H9 (cell line): ENCODE data around the gene NOVA2. TPM values are rescaled to one million over a fixed set of nuclear protein-coding genes. Genes with fewer than 3 reads are reported as not detected.

ENCODE experiments used
- DNase-seq: peaks from one replicate; pipeline ENCODE4 v3.0.0-alpha.2; 2017
- H2AFZ ChIP-seq: one replicate; pipeline ENCODE4 v1.6.1; 2013; ENCODE audit warnings: mild to moderate bottlenecking, low read length, control low read depth, moderate library complexity
- H2AK5ac ChIP-seq: 2 replicates; pipeline ENCODE4 v1.6.1; 2013; ENCODE audit warnings: low read length, control low read depth, mixed read lengths; ENCODE audit not compliant: insufficient read length
- H2BK120ac ChIP-seq: one replicate; pipeline ENCODE4 v1.6.1; 2013; ENCODE audit warnings: low read depth, mild to moderate bottlenecking, low read length, control low read depth, inconsistent platforms; ENCODE audit not compliant: poor library complexity, severe bottlenecking
- H2BK12ac ChIP-seq: 2 replicates; pipeline ENCODE4 v1.6.1; 2013; ENCODE audit warnings: low read length, control low read depth, mixed read lengths, low read depth; ENCODE audit not compliant: insufficient read length
- H2BK15ac ChIP-seq: 2 replicates; pipeline ENCODE4 v1.6.1; 2013; ENCODE audit warnings: low read depth, low read length, control low read depth
- H2BK20ac ChIP-seq: one replicate; pipeline ENCODE4 v1.6.1; 2013; ENCODE audit warnings: low read depth, mild to moderate bottlenecking, low read length, control low read depth, inconsistent platforms; ENCODE audit not compliant: poor library complexity, severe bottlenecking
- H2BK5ac ChIP-seq: 2 replicates; pipeline ENCODE4 v1.6.1; 2013; ENCODE audit warnings: low read length, control low read depth, mixed read lengths; ENCODE audit not compliant: insufficient read length
- H3K14ac ChIP-seq: 2 replicates; pipeline ENCODE4 v1.6.1; 2013; ENCODE audit warnings: low read length, control low read depth; ENCODE audit not compliant: insufficient read depth
- H3K18ac ChIP-seq: 2 replicates; pipeline ENCODE4 v1.6.1; 2013; ENCODE audit warnings: low read depth, mild to moderate bottlenecking, mixed read lengths, low read length, control low read depth; ENCODE audit not compliant: insufficient read length
- H3K23ac ChIP-seq: 2 replicates; pipeline ENCODE4 v1.6.1; 2013; ENCODE audit warnings: low read length, control low read depth, mixed read lengths, low read depth; ENCODE audit not compliant: insufficient read length
- H3K23me2 ChIP-seq: 2 replicates; pipeline ENCODE4 v1.6.1; 2013; ENCODE audit warnings: low read depth, mild to moderate bottlenecking, mixed read lengths, low read length, control low read depth; ENCODE audit not compliant: insufficient read length, poor library complexity, severe bottlenecking
- H3K27ac ChIP-seq: 2 replicates; pipeline ENCODE4 v1.5.1; 2013; ENCODE audit warnings: low read length, control low read depth, mixed read lengths, low read depth; ENCODE audit not compliant: insufficient read length
- H3K27me3 ChIP-seq: 2 replicates; pipeline ENCODE4 v1.6.1; 2013; ENCODE audit warnings: low read length, control low read depth, inconsistent platforms; ENCODE audit not compliant: insufficient read depth
- H3K4ac ChIP-seq: 2 replicates; pipeline ENCODE4 v1.6.1; 2013; ENCODE audit warnings: low read depth, mild to moderate bottlenecking, control low read depth, inconsistent platforms, low read length, moderate library complexity
- H3K4me1 ChIP-seq: 2 replicates; pipeline ENCODE4 v1.6.1; 2013; ENCODE audit warnings: low read length, control low read depth, inconsistent platforms; ENCODE audit not compliant: insufficient read depth
- H3K4me2 ChIP-seq: 2 replicates; pipeline ENCODE4 v1.6.1; 2013; ENCODE audit warnings: low read length, control low read depth, mixed read lengths; ENCODE audit not compliant: insufficient read length, insufficient read depth
- H3K56ac ChIP-seq: 2 replicates; pipeline ENCODE4 v1.6.1; 2013; ENCODE audit warnings: low read depth, mild to moderate bottlenecking, mixed read lengths, low read length, control low read depth; ENCODE audit not compliant: insufficient read length
- H3K79me1 ChIP-seq: 2 replicates; pipeline ENCODE4 v1.6.1; 2013; ENCODE audit warnings: low read depth, mild to moderate bottlenecking, moderate library complexity, low read length, control low read depth, inconsistent platforms; ENCODE audit not compliant: insufficient read depth, poor library complexity, severe bottlenecking
- H3K79me2 ChIP-seq: 2 replicates; pipeline ENCODE4 v1.6.1; 2013; ENCODE audit warnings: low read length, control low read depth, inconsistent platforms; ENCODE audit not compliant: insufficient read depth
- H3K9ac ChIP-seq: 2 replicates; pipeline ENCODE4 v1.6.1; 2013; ENCODE audit warnings: low read length, control low read depth, mixed read lengths; ENCODE audit not compliant: insufficient read length; ENCODE audit errors: extremely low read depth
- H3K9me3 ChIP-seq: one replicate; pipeline ENCODE4 v1.6.1; 2013; ENCODE audit warnings: low read depth, low read length, inconsistent platforms; ENCODE audit not compliant: control insufficient read depth
- H3T11ph ChIP-seq: one replicate; pipeline ENCODE4 v1.6.1; 2013; ENCODE audit warnings: mild to moderate bottlenecking, low read length, control low read depth, inconsistent platforms
- H4K20me1 ChIP-seq: one replicate; pipeline ENCODE4 v1.6.1; 2013; ENCODE audit not compliant: control insufficient read depth, insufficient read length, insufficient read depth
- H4K5ac ChIP-seq: 2 replicates; pipeline ENCODE4 v1.6.1; 2013; ENCODE audit warnings: low read depth, mild to moderate bottlenecking, mixed read lengths, low read length, control low read depth; ENCODE audit not compliant: insufficient read length
- H4K8ac ChIP-seq: replicated peaks from 2 replicates; pipeline ENCODE4 v1.6.1; 2013; ENCODE audit warnings: low read length, control low read depth, mixed read lengths, low read depth; ENCODE audit not compliant: insufficient read length
- H4K91ac ChIP-seq: 2 replicates; pipeline ENCODE4 v1.6.1; 2013; ENCODE audit warnings: low read depth, mild to moderate bottlenecking, moderate library complexity, mixed read lengths, low read length, control low read depth; ENCODE audit not compliant: insufficient read length
- H3K27ac Mint-ChIP-seq, 3 experiments: 2 replicates in 2 of 3; 3 replicates in 1 of 3; pipeline ENCODE4 v1.8.0; 2020 to 2021; ENCODE audit warnings: mixed read lengths in 3 of 3, mild to moderate bottlenecking in 1 of 3, moderate library complexity in 1 of 3
- H3K27me3 Mint-ChIP-seq: 2 replicates; pipeline ENCODE4 v1.8.0; 2021; ENCODE audit warnings: low read depth, mild to moderate bottlenecking, moderate library complexity, mixed read lengths
- H3K36me3 Mint-ChIP-seq, 3 experiments: 2 replicates in 2 of 3; 3 replicates in 1 of 3; pipeline ENCODE4 v1.8.0; 2020 to 2021; ENCODE audit warnings: low read depth in 3 of 3, mixed read lengths in 3 of 3; ENCODE audit not compliant: insufficient read depth in 1 of 3
- H3K4me1 Mint-ChIP-seq, 2 experiments: 2 replicates each; pipeline ENCODE4 v1.8.0; 2020; ENCODE audit warnings: mixed read lengths in 2 of 2
- H3K4me3 Mint-ChIP-seq, 2 experiments: 2 replicates in 1 of 2; 3 replicates in 1 of 2; pipeline ENCODE4 v1.8.0; 2020 to 2021; ENCODE audit warnings: mild to moderate bottlenecking in 2 of 2, mixed read lengths in 2 of 2, moderate library complexity in 1 of 2
- H3K9me3 Mint-ChIP-seq, 2 experiments: 2 replicates in 1 of 2; 3 replicates in 1 of 2; pipeline ENCODE4 v1.8.0; 2020; ENCODE audit warnings: mild to moderate bottlenecking in 2 of 2, mixed read lengths in 2 of 2, moderate library complexity in 1 of 2
- WGBS: extraction: QIAGEN DNeasy Blood & Tissue Kit; methylation state at CpG from one replicate; pipeline ENCODE4 v1.1.7; 2013; ENCODE audit warnings: missing lambda C conversion rate, low lambda C conversion rate, mixed read lengths; ENCODE audit not compliant: insufficient read length; ENCODE audit errors: extremely low coverage; 5-methylcytosine and 5-hydroxymethylcytosine counted together
- total RNA-seq: library from RNA; stranded (reverse); gene quantifications from 2 replicates; pipeline ENCODE4 v1.2.1, GENCODE V29; 2021
- TF ChIP-seq, protein P1 (sequence below): fragments of 200-600 bp; sonication (generic); conservative IDR thresholded peaks from 3 replicates; pipeline ENCODE4 v1.8.0; 2021; ENCODE audit warnings: antibody characterized with exemption, mild to moderate bottlenecking

Gene NOVA2
- total RNA-seq, 1 experiment from 2014 or later, result 8.8 TPM

GRCh38 chr19:45886427-45887199 is 87.1 kb downstream of the NOVA2 start:
- no peak overlapping the region for H2BK12ac ChIP-seq
- no peak overlapping the region for H4K5ac ChIP-seq
- peaks cover 19% of the 10 kb centered on the region for H3K23me2 ChIP-seq
- no peak overlapping the region for H4K91ac ChIP-seq
- WGBS, result no CpG with 5 or more reads among the region's 32 CpGs
- Mint-ChIP-seq H3K36me3 (peaks cover 4 to 7% (median 5%) of the 10 kb centered on the region in 3 experiments; a peak in 4 of 7 replicates), H3K4me3 (peak overlapping the region; percentile 87 to 94), H3K27me3 (peaks cover 2% of the 10 kb centered on the region; the same call in 1 of the 2 replicates), H3K4me1 (peaks cover 17 to 25% of the 10 kb centered on the region in 2 experiments), H3K9me3 (no peaks in the 10 kb centered on the region), H3K27ac (peak overlapping the region; percentile 98 to 99 (median 98))
- H3K56ac ChIP-seq, result no peak overlapping the region
- TF ChIP-seq, protein P1, sequence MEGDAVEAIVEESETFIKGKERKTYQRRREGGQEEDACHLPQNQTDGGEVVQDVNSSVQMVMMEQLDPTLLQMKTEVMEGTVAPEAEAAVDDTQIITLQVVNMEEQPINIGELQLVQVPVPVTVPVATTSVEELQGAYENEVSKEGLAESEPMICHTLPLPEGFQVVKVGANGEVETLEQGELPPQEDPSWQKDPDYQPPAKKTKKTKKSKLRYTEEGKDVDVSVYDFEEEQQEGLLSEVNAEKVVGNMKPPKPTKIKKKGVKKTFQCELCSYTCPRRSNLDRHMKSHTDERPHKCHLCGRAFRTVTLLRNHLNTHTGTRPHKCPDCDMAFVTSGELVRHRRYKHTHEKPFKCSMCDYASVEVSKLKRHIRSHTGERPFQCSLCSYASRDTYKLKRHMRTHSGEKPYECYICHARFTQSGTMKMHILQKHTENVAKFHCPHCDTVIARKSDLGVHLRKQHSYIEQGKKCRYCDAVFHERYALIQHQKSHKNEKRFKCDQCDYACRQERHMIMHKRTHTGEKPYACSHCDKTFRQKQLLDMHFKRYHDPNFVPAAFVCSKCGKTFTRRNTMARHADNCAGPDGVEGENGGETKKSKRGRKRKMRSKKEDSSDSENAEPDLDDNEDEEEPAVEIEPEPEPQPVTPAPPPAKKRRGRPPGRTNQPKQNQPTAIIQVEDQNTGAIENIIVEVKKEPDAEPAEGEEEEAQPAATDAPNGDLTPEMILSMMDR, result no peak
- no peaks in the 10 kb centered on the region for H4K20me1 ChIP-seq
- DNase-seq, result peak; percentile 93
- H2BK120ac ChIP-seq, result no peak overlapping the region
- H3K4me2 ChIP-seq, result peak overlapping the region; percentile 76
- no peak overlapping the region for H2BK20ac ChIP-seq
- H3K79me1 ChIP-seq, result no peaks in the 10 kb centered on the region
- H3K27ac ChIP-seq, result no peak overlapping the region
- no peak overlapping the region for H2AFZ ChIP-seq
- no peaks in the 10 kb centered on the region for H3K4me1 ChIP-seq
- H3K14ac ChIP-seq, result peak overlapping the region; percentile 82; the same call in 1 of the 2 replicates
- H3K9me3 ChIP-seq, result no peaks in the 10 kb centered on the region
- no peaks in the 10 kb centered on the region for H3K27me3 ChIP-seq
- H3T11ph ChIP-seq, result no peak overlapping the region
- no peaks in the 10 kb centered on the region for H3K79me2 ChIP-seq
- no peak overlapping the region for H3K23ac ChIP-seq
- no peak overlapping the region for H3K4ac ChIP-seq
- H3K9ac ChIP-seq, result peak overlapping the region; percentile 77
- no peak overlapping the region for H4K8ac ChIP-seq
- H3K18ac ChIP-seq, result peak overlapping the region; percentile 83
- H2AK5ac ChIP-seq, result no peak overlapping the region
- H2BK15ac ChIP-seq, result no peak overlapping the region
- no peak overlapping the region for H2BK5ac ChIP-seq
